HL-60 (cell line): ENCODE results near the gene SLC25A18.

ENCODE experiments used
- DNase-seq, 2 experiments: peaks; one replicate each; pipeline ENCODE4 v3.0.0-alpha.2; 2010 to 2020; ENCODE audit warnings: low read depth in 1 of 2, low spot score in 1 of 2
- H3K27ac ChIP-seq: fragments of 250-450 bp; sonication (Bioruptor Pico); replicated peaks from 2 replicates; pipeline ENCODE4 v1.5.1; 2020; ENCODE audit warnings: mild to moderate bottlenecking, moderate library complexity
- H3K27me3 ChIP-seq: fragments of 250-450 bp; sonication (Bioruptor Pico); 2 replicates; pipeline ENCODE4 v1.5.1; 2021; ENCODE audit warnings: mild to moderate bottlenecking, moderate library complexity; ENCODE audit not compliant: insufficient read depth, poor library complexity, severe bottlenecking
- H3K4me3 ChIP-seq: replicated peaks from 2 replicates; pipeline ENCODE4 v1.5.1; 2011; ENCODE audit warnings: mild to moderate bottlenecking, control low read depth, low read length; ENCODE audit not compliant: insufficient read depth
- GABPA ChIP-seq: IDR thresholded peaks from 2 replicates; pipeline ENCODE4 v1.6.1; 2012; ENCODE audit warnings: low read depth
- POLR2AphosphoS5 ChIP-seq: IDR thresholded peaks from 2 replicates; pipeline ENCODE4 v1.6.1; 2012; ENCODE audit warnings: low read depth
- SPI1 ChIP-seq: IDR thresholded peaks from 2 replicates; pipeline ENCODE4 v1.6.1; 2012; ENCODE audit warnings: low read depth, mild to moderate bottlenecking, borderline replicate concordance
- TF ChIP-seq, protein P1 (sequence below): IDR thresholded peaks from 2 replicates; pipeline ENCODE4 v1.6.1; 2012; ENCODE audit warnings: low read depth; ENCODE audit not compliant: insufficient replicate concordance
- TF ChIP-seq, protein P2 (sequence below): IDR thresholded peaks from one replicate; pipeline ENCODE4 v1.5.1; 2011; ENCODE audit warnings: low read length, control low read depth, inconsistent platforms; ENCODE audit not compliant: insufficient read depth

SLC25A18 gene

DNA sequence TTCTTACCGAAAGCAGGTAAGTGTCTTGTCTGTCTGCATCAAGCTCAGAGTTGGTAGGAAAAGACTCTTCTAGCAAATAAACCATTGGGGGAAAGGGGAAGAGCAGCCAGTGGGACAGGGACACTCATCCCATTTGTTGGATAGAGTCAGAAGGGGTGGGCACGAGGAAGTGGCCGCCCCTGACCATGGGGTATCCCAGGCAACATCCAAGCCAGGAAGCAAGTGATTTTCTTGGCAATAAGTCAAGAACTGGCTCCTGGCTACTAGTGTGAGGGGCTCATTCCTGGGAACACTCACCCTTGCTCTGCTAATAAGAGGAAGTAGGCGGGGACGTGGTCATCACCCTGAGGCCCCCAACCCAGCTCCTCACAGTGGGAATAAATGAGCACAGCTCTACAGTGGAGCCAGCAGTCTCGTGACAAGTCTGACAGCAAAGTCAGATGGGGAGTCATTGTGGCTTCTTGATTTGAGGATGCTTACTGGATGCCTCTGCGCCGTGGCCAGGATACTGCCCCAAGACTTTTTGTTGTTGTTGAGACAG lies 6.7 kb downstream of the SLC25A18 start:
- H3K4me3 ChIP-seq = no peak overlapping the region
- TF ChIP-seq GABPA (no peak), POLR2AphosphoS5 (no peak)
- TF ChIP-seq, protein P1, sequence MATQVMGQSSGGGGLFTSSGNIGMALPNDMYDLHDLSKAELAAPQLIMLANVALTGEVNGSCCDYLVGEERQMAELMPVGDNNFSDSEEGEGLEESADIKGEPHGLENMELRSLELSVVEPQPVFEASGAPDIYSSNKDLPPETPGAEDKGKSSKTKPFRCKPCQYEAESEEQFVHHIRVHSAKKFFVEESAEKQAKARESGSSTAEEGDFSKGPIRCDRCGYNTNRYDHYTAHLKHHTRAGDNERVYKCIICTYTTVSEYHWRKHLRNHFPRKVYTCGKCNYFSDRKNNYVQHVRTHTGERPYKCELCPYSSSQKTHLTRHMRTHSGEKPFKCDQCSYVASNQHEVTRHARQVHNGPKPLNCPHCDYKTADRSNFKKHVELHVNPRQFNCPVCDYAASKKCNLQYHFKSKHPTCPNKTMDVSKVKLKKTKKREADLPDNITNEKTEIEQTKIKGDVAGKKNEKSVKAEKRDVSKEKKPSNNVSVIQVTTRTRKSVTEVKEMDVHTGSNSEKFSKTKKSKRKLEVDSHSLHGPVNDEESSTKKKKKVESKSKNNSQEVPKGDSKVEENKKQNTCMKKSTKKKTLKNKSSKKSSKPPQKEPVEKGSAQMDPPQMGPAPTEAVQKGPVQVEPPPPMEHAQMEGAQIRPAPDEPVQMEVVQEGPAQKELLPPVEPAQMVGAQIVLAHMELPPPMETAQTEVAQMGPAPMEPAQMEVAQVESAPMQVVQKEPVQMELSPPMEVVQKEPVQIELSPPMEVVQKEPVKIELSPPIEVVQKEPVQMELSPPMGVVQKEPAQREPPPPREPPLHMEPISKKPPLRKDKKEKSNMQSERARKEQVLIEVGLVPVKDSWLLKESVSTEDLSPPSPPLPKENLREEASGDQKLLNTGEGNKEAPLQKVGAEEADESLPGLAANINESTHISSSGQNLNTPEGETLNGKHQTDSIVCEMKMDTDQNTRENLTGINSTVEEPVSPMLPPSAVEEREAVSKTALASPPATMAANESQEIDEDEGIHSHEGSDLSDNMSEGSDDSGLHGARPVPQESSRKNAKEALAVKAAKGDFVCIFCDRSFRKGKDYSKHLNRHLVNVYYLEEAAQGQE = no peak
- H3K27me3 ChIP-seq = no peaks in the 10 kb centered on the region
- DNase-seq = no peak
- no peak overlapping the region for H3K27ac ChIP-seq

DNA sequence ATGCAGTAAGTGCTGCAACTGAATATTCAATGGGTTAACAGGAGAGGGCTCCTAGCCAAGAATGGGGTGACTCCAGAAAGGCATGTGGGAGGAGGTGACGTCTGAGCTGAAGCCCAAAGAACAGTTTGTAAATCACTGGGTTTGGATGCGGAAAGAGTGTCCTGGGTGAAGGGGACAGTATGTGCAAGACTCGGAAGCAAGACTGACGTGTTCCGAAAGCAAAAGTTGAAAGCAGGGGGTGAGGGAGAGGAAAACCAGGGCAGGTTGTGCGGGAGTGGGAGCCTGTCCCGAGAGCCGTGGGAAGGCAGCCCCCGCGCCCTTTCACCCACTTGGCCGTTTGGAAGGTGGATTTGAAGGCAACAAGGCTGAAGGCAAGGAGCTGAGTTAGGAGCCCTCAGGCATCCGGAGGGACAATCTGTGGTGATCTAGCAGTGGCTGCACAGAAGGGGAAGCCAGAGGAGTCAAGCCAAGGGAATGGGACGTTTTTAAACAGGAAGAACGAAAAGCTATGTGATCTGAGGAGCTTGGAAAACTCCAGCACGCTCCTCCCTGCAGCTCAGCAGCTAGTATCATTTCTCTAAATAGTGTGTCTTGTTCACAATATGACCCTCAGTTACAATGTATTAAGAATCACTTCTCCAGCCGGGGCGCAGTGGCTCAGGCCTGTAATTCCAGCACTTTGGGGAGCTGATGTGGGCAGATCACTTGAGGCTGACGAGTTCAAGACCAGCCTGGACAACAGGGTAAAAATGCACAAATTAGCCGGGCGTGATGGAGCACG lies 7.7 kb downstream of the SLC25A18 start:
- DNase-seq = no peak
- H3K4me3 ChIP-seq = no peak overlapping the region
- TF ChIP-seq, protein P1 = no peak
- no peaks in the 10 kb centered on the region for H3K27me3 ChIP-seq
- H3K27ac ChIP-seq = no peak overlapping the region

DNA sequence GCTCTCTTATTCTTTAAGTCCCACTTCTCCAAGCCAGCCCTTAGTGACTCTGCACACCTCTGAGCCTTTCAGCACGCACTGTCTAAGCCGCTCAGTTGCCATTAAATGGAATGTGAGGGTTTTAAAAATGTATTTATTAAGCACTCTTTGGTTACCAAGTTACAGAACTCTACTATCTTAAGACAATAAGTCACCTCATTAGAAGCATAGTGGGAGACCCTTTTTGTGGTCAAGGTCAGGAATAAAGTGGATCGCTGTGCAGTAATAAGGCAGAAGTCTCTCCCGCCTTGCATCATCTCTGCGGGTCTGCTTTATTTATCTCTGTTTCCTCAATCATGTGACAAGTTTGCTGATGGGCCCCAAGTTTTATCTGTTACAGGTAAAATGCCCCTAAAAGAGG lies 11.9 kb downstream of the SLC25A18 start:
- no peak for DNase-seq
- H3K4me3 ChIP-seq = no peak overlapping the region
- TF ChIP-seq GABPA = no peak
- no peaks in the 10 kb centered on the region for H3K27me3 ChIP-seq
- no peak overlapping the region for H3K27ac ChIP-seq

DNA sequence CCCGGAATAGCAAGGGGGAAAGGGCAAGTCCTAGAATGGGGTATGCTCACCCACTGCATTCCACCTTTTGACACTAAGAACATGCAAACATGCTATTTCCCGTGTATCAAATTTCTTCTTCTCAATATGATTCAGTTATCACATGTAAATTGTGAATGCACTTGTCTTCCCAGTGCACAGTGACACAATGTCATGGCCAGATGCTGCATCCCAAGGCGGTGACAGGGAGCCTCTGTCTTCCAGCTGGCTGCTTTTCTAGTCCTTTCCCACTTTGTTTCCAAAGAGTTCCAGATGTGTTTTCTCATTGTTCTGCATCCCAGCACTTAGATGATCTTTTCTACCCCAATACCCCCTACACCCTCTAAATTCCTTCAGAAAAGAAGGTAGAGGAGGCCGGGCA lies 12.4 kb downstream of the SLC25A18 start:
- Histone ChIP-seq H3K27me3 (no peaks in the 10 kb centered on the region), H3K4me3 (no peak overlapping the region), H3K27ac (no peak overlapping the region)
- no peak for TF ChIP-seq SPI1
- no peak for DNase-seq

DNA sequence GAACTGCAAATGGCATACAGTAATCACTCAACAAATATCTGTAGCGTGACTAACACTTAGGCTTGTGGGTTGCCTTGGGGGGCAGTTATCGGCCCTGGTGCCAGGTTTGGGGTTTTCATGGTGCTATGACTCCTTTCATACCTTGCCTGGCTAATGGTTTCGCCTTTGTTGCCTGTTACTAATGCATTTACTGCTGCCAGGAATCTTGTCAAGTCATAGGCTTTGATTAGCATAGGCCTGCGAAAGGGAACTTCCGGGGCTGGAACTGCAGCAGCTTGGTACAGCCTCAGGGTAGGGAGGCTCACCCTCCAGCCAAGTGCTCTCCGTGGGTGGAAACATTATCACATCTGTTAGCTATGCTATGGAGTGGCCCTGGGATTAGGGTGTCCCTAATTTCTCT lies 13.2 kb downstream of the SLC25A18 start:
- H3K4me3 ChIP-seq = no peak overlapping the region
- H3K27me3 ChIP-seq = no peaks in the 10 kb centered on the region
- TF ChIP-seq SPI1 (no peak), POLR2AphosphoS5 (no peak), GABPA (no peak)
- TF ChIP-seq, protein P2, sequence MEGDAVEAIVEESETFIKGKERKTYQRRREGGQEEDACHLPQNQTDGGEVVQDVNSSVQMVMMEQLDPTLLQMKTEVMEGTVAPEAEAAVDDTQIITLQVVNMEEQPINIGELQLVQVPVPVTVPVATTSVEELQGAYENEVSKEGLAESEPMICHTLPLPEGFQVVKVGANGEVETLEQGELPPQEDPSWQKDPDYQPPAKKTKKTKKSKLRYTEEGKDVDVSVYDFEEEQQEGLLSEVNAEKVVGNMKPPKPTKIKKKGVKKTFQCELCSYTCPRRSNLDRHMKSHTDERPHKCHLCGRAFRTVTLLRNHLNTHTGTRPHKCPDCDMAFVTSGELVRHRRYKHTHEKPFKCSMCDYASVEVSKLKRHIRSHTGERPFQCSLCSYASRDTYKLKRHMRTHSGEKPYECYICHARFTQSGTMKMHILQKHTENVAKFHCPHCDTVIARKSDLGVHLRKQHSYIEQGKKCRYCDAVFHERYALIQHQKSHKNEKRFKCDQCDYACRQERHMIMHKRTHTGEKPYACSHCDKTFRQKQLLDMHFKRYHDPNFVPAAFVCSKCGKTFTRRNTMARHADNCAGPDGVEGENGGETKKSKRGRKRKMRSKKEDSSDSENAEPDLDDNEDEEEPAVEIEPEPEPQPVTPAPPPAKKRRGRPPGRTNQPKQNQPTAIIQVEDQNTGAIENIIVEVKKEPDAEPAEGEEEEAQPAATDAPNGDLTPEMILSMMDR = no peak
- TF ChIP-seq, protein P1 = no peak
- DNase-seq = no peak
- H3K27ac ChIP-seq = no peak overlapping the region
